Activated CD4-positive, alpha-beta T cell treated with anti-CD3 and anti-CD28 coated beads, Interleukin-10, Interleukin-2, amounts not matched to agents 100 ng/mL and 50 ng/mL, durations not matched to agents 16 hours and 8 hours (primary cell): ENCODE results near the gene PRCC.
"Not testable (repeated sequence)": the region's sequence is repeated elsewhere in the genome, so short reads cannot be mapped to it uniquely, and the experiment has no call there.

Source experiments
- DNase-seq: peaks from one replicate; pipeline ENCODE4 v3.0.0-alpha.2; 2020

PRCC gene

GRCh38 chr1:156745881-156746280 is 21.5 kb upstream of the PRCC start:
- DNase-seq = no peak

- DNase-seq = no peak
These were observed 21.0 kb upstream of the PRCC start for GRCh38 chr1:156746406-156746727.

GRCh38 chr1:156746728-156747631 is 20.4 kb upstream of the PRCC start:
- peak; percentile 67 for DNase-seq

GRCh38 chr1:156747742-156748669 is 19.3 kb upstream of the PRCC start:
- DNase-seq = no peak

GRCh38 chr1:156748670-156749418 is 18.5 kb upstream of the PRCC start:
- peak; percentile 51 for DNase-seq

GRCh38 chr1:156749419-156750118 is 17.8 kb upstream of the PRCC start:
- DNase-seq = no peak

- peak; percentile 49 for DNase-seq
These were observed 17.1 kb upstream of the PRCC start for GRCh38 chr1:156750191-156750672.

- peak; percentile 47 for DNase-seq
These were observed 16.5 kb upstream of the PRCC start for GRCh38 chr1:156750711-156751450.

GRCh38 chr1:156751451-156751756 is 15.9 kb upstream of the PRCC start, which contains the start of gene HDGF:
Gene HDGF (minus strand): TSS chr1:156751675. CDS start chr1:156751429, 246 bp downstream.
- DNase-seq = no peak

GRCh38 chr1:156751757-156752481 is 15.4 kb upstream of the PRCC start:
- peak; percentile 99 for DNase-seq

GRCh38 chr1:156752843-156753482 is 14.4 kb upstream of the PRCC start:
- DNase-seq = no peak

- no peak for DNase-seq
These were observed 13.1 kb upstream of the PRCC start for GRCh38 chr1:156754219-156754618.

- DNase-seq = no peak
These were observed 11.8 kb upstream of the PRCC start for GRCh38 chr1:156755527-156755950.

GRCh38 chr1:156756355-156756754 is 11.0 kb upstream of the PRCC start:
- DNase-seq = no peak

- DNase-seq = not testable (repeated sequence)
These were observed 9.6 kb upstream of the PRCC start for GRCh38 chr1:156757572-156758253.

- DNase-seq = no peak
These were observed 7.1 kb upstream of the PRCC start for GRCh38 chr1:156760092-156760795.

- DNase-seq = no peak
These were observed 6.6 kb upstream of the PRCC start for GRCh38 chr1:156760796-156761104.

GRCh38 chr1:156765136-156765535 is 2.2 kb upstream of the PRCC start:
- DNase-seq = not testable (repeated sequence)

- DNase-seq = no peak
These were observed 1.7 kb upstream of the PRCC start for GRCh38 chr1:156765666-156766065.
